HepG2 (cell line): Measurements from ENCODE around the gene PCDHGA2. TPM values are rescaled to one million over a fixed set of nuclear protein-coding genes. Genes with fewer than 3 reads are reported as not detected.

ENCODE experiments used
- ATAC-seq: fragments of 200-7000 bp; cut with Tn5 transposase; 3 replicates; pipeline ENCODE4 v1.9.1; 2020; ENCODE audit warnings: mild to moderate bottlenecking, moderate library complexity
- BruUV-seq: library from RNA; stranded (reverse); fragments of 400-500 nt; replicated peaks from 2 replicates; lab custom pipeline; 2021; lab: Mats Ljungman, UMichigan
- CTCF ChIA-PET: fragments of 300-600 bp; formaldehyde crosslinking; extraction: SDS; loops from one replicate; lab custom pipeline; 2021; ENCODE audit warnings: low total read pairs, inconsistent platforms, low intra/inter-chr PET ratio; lab: Yijun Ruan, JAX
- POLR2A ChIA-PET: fragments of 350-600 bp; sonication (Branson Sonifier 250); formaldehyde crosslinking; loops from one replicate; lab custom pipeline; 2020; ENCODE audit warnings: antibody characterized with exemption, inconsistent platforms; lab: Yijun Ruan, JAX
- DNase-seq: peaks from one replicate; pipeline ENCODE4 v3.0.0-alpha.2; 2015; ENCODE audit warnings: low spot score
- FAIRE-seq: peaks from 3 replicates; lab custom pipeline; 2011; peaks lifted over from hg19 to GRCh38; lab: Jason Lieb, UNC
- H2AFZ ChIP-seq: one replicate; pipeline ENCODE4 v1.6.1; 2011; ENCODE audit warnings: low read length, inconsistent platforms
- H3K27ac ChIP-seq: fragments of 300-600 bp; 3 replicates; pipeline ENCODE4 v1.8.0; 2011; ENCODE audit warnings: mixed run types, mild to moderate bottlenecking, mixed read lengths, low read length, inconsistent platforms; ENCODE audit not compliant: insufficient read depth; ENCODE audit errors: extremely low read length
- H3K27me3 ChIP-seq, 2 experiments: fragments of 200-600 bp in 1 of 2; 2 replicates in 1 of 2; 3 replicates in 1 of 2; pipeline versions ENCODE4 v1.6.0 to v1.8.0; 2011; ENCODE audit warnings: low read length in 2 of 2, mild to moderate bottlenecking in 2 of 2, moderate library complexity in 2 of 2, inconsistent platforms in 1 of 2; ENCODE audit not compliant: insufficient read depth in 2 of 2, control insufficient read depth in 1 of 2
- H3K36me3 ChIP-seq, 2 experiments: fragments of 200-600 bp in 1 of 2; replicated peaks in 1 of 2; 2 replicates in 1 of 2; 3 replicates in 1 of 2; pipeline versions ENCODE4 v1.5.1 to v1.8.0; 2011; ENCODE audit warnings: low read length in 2 of 2, inconsistent platforms in 1 of 2; ENCODE audit not compliant: insufficient read depth in 2 of 2, control insufficient read depth in 1 of 2
- H3K4me1 ChIP-seq: 2 replicates; pipeline ENCODE4 v1.5.1; 2012; ENCODE audit warnings: low read length, inconsistent platforms; ENCODE audit not compliant: insufficient read depth
- H3K4me2 ChIP-seq: 2 replicates; pipeline ENCODE4 v1.6.0; 2011; ENCODE audit warnings: low read depth, low read length, inconsistent platforms
- H3K4me3 ChIP-seq, 3 experiments: fragments of 200-600 bp in 1 of 3; sonication (generic), shearing (Covaris generic) in 1 of 3; replicated peaks in 1 of 3; 2 replicates each; pipeline ENCODE4 v1.5.1; 2011 to 2016; ENCODE audit warnings: low read length in 3 of 3, inconsistent platforms in 2 of 3, low read depth in 2 of 3, mild to moderate bottlenecking in 2 of 3, control low read depth in 1 of 3, mixed read lengths in 1 of 3; ENCODE audit not compliant: insufficient read depth in 1 of 3
- H3K79me2 ChIP-seq: one replicate; pipeline ENCODE4 v1.6.1; 2011; ENCODE audit warnings: low read length, inconsistent platforms; ENCODE audit not compliant: insufficient read depth
- H3K9ac ChIP-seq: 2 replicates; pipeline ENCODE4 v1.6.0; 2011; ENCODE audit warnings: mild to moderate bottlenecking, low read depth, low read length, inconsistent platforms; ENCODE audit not compliant: insufficient read depth
- H3K9me3 ChIP-seq: 2 replicates; pipeline ENCODE4 v1.5.1; 2012; ENCODE audit warnings: mild to moderate bottlenecking, low read length
- H4K20me1 ChIP-seq: 2 replicates; pipeline ENCODE4 v1.6.0; 2011; ENCODE audit warnings: inconsistent platforms, mild to moderate bottlenecking, low read length, moderate library complexity; ENCODE audit not compliant: insufficient read depth
- CBX2 ChIP-seq, 2 experiments: fragments of 200-600 bp in 1 of 2; sonication (generic); formaldehyde crosslinking in 1 of 2; IDR thresholded peaks; 2 replicates each; pipeline versions ENCODE4 v1.7.0 to v1.8.1; 2018 to 2022; ENCODE audit warnings: low read depth in 2 of 2, low read length in 1 of 2, mild to moderate bottlenecking in 1 of 2, missing genetic modification reagents in 1 of 2
- SRY ChIP-seq: sonication (generic); formaldehyde crosslinking; IDR thresholded peaks from 2 replicates; pipeline ENCODE4 v1.8.0; 2022; ENCODE audit warnings: mild to moderate bottlenecking, missing genetic modification reagents
- ZNF557 ChIP-seq: sonication (generic); formaldehyde crosslinking; IDR thresholded peaks from 2 replicates; pipeline ENCODE4 v1.4.0; 2020; ENCODE audit warnings: missing genetic modification reagents
- ZNF75D ChIP-seq: sonication (generic); formaldehyde crosslinking; IDR thresholded peaks from 2 replicates; pipeline ENCODE4 v1.8.1; 2023; ENCODE audit warnings: missing genetic modification reagents, mild to moderate bottlenecking, borderline replicate concordance
- WGBS: methylation state at CpG from one replicate; pipeline ENCODE4 v1.1.6; 2017; ENCODE audit warnings: low lambda C conversion rate; 5-methylcytosine and 5-hydroxymethylcytosine counted together
- in situ Hi-C: cut with HindIII; loops from 2 replicates; pipeline ENCODE4 v1.10.0; 2017; ENCODE audit warnings: low pct_unique_long_range_greater_than_20kb; ENCODE audit not compliant: extremely low pct_ligation_motif_present
- intact Hi-C: fragments of 100-400 bp; cut with micrococcal nuclease; formaldehyde crosslinking; loops from one replicate; pipeline ENCODE4 v1.10.0; 2022; ENCODE audit not compliant: unreplicated experiment
- polyA plus RNA-seq, 8 experiments: library from polyadenylated mRNA; depleted of rRNA in 3 of 8; stranded (reverse) in 7 of 8; unstranded in 1 of 8; fragments of >200 nt; fragmentation: Illumina TruSeq in 4 of 8; extraction: Trizol in 4 of 8; gene quantifications; 2 replicates each; pipeline versions ENCODE4 v1.2.1 to v1.2.3, GENCODE V29; 2011 to 2016; ENCODE audit warnings: low read depth in 4 of 8, missing spikeins in 1 of 8, mixed read lengths in 1 of 8; ENCODE audit not compliant: insufficient read depth in 1 of 8
- total RNA-seq, 5 experiments: library from RNA; depleted of rRNA; stranded (reverse); fragments of >200 nt; fragmentation: Illumina TruSeq; extraction: Trizol; gene quantifications; 2 replicates each; pipeline ENCODE4 v1.2.3, GENCODE V29; 2016; ENCODE audit warnings: low read depth in 1 of 5
- TF ChIP-seq, protein P1 (sequence below), 2 experiments: sonication (generic) in 1 of 2; formaldehyde crosslinking in 1 of 2; IDR thresholded peaks; 2 replicates each; pipeline versions ENCODE4 v1.4.0 to v1.6.1; 2018 to 2020; ENCODE audit warnings: missing genetic modification reagents in 2 of 2, borderline replicate concordance in 1 of 2, low read depth in 1 of 2, mild to moderate bottlenecking in 1 of 2, missing biosample characterization in 1 of 2
- TF ChIP-seq, protein P2 (sequence below): sonication (generic); formaldehyde crosslinking; IDR thresholded peaks from 2 replicates; pipeline ENCODE4 v1.8.0; 2022; ENCODE audit warnings: mild to moderate bottlenecking, missing genetic modification reagents, moderate library complexity
- TF ChIP-seq, protein P3 (sequence below): IDR thresholded peaks from 2 replicates; pipeline ENCODE4 v1.6.1; 2012; ENCODE audit warnings: low read depth, low read length, improper control_type of control experiment

The PCDHGA2 gene
- total and polyA plus RNA-seq, 2 of the 13 experiments (the other 11 are each of a cell fraction or from before 2014, with no cell fraction given): 0.04 to 0.11 TPM

DNA sequence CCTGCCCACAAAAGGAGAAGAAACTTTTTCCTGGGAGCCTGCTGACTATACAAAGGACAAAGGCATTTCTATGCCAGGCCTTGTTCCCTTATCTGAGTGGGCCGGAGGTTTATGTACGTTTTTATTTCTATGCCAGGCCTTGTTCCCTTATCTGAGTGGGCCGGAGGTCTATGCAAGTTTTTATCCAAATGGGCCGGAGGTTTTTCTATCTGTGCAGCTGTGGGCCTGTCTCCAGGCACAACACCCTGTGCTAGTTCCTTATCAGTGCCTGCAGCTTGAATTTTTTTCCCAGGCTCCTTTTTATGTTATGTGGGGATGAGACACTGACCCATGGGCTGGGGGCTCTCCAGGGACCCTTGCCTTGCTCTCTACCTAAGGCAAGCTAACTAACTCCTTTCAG, 40.2 kb upstream of the PCDHGA2 start:
- DNase-seq (no peak), ATAC-seq (no peak), FAIRE-seq (no peak)
- Histone ChIP-seq H3K79me2 (no peaks in the 10 kb centered on the region), H3K4me1 (no peaks in the 10 kb centered on the region), H3K27me3 (no peaks in the 10 kb centered on the region), H3K36me3 (no peaks in the 10 kb centered on the region), H2AFZ (no peak overlapping the region), H3K9me3 (peaks cover 35% of the 10 kb centered on the region), H3K4me3 (no peak overlapping the region), H3K9ac (no peak overlapping the region), H3K27ac (no peak overlapping the region), H3K4me2 (no peak overlapping the region), H4K20me1 (no peaks in the 10 kb centered on the region)
- POLR2A ChIA-PET: no interaction called here
- 20% methylated on average over 4 of the region's 4 CpGs for WGBS
- TF ChIP-seq CBX2 (IDR thresholded peaks at IDR 0.05; ENCODE audit: low read depth, low read length) (no peak), CBX2 (CRISPR knock-in tag; IDR thresholded peaks at IDR 0.05; ENCODE audit: low read depth) (no peak), ZNF75D (CRISPR knock-in tag) (no peak), ZNF557 (CRISPR knock-in tag) (no peak), SRY (CRISPR knock-in tag) (no peak)
- TF ChIP-seq, protein P1, sequence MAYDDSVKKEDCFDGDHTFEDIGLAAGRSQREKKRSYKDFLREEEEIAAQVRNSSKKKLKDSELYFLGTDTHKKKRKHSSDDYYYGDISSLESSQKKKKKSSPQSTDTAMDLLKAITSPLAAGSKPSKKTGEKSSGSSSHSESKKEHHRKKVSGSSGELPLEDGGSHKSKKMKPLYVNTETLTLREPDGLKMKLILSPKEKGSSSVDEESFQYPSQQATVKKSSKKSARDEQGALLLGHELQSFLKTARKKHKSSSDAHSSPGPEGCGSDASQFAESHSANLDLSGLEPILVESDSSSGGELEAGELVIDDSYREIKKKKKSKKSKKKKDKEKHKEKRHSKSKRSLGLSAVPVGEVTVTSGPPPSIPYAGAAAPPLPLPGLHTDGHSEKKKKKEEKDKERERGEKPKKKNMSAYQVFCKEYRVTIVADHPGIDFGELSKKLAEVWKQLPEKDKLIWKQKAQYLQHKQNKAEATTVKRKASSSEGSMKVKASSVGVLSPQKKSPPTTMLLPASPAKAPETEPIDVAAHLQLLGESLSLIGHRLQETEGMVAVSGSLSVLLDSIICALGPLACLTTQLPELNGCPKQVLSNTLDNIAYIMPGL (CRISPR knock-in tag; IDR thresholded peaks at IDR 0.05; ENCODE audit: borderline replicate concordance in 1 of 2, low read depth in 1 of 2): no peak
- TF ChIP-seq, protein P2, sequence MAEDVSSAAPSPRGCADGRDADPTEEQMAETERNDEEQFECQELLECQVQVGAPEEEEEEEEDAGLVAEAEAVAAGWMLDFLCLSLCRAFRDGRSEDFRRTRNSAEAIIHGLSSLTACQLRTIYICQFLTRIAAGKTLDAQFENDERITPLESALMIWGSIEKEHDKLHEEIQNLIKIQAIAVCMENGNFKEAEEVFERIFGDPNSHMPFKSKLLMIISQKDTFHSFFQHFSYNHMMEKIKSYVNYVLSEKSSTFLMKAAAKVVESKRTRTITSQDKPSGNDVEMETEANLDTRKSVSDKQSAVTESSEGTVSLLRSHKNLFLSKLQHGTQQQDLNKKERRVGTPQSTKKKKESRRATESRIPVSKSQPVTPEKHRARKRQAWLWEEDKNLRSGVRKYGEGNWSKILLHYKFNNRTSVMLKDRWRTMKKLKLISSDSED: no peak
- TF ChIP-seq, protein P3, sequence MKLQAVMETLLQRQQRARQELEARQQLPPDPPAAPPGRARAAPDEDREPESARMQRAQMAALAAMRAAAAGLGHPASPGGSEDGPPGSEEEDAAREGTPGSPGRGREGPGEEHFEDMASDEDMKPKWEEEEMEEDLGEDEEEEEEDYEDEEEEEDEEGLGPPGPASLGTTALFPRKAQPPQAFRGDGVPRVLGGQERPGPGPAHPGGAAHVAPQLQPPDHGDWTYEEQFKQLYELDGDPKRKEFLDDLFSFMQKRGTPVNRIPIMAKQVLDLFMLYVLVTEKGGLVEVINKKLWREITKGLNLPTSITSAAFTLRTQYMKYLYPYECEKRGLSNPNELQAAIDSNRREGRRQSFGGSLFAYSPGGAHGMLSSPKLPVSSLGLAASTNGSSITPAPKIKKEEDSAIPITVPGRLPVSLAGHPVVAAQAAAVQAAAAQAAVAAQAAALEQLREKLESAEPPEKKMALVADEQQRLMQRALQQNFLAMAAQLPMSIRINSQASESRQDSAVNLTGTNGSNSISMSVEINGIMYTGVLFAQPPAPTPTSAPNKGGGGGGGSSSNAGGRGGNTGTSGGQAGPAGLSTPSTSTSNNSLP: no peak
- CTCF ChIA-PET: no interaction called here
- in situ Hi-C loops (no loop called here), intact Hi-C loops (no loop called here)
- BruUV-seq: no TSS peak
